ENCODE results near the gene LGALS9C. TPM values are rescaled to one million over a fixed set of nuclear protein-coding genes. Genes with fewer than 3 reads are reported as not detected.
"Not testable (repeated sequence)": the region's sequence is repeated elsewhere in the genome, so short reads cannot be mapped to it uniquely, and the experiment has no call there.

LGALS9C gene
- total RNA-seq, 1 experiment from 2014 or later = 1.9 TPM

DNA sequence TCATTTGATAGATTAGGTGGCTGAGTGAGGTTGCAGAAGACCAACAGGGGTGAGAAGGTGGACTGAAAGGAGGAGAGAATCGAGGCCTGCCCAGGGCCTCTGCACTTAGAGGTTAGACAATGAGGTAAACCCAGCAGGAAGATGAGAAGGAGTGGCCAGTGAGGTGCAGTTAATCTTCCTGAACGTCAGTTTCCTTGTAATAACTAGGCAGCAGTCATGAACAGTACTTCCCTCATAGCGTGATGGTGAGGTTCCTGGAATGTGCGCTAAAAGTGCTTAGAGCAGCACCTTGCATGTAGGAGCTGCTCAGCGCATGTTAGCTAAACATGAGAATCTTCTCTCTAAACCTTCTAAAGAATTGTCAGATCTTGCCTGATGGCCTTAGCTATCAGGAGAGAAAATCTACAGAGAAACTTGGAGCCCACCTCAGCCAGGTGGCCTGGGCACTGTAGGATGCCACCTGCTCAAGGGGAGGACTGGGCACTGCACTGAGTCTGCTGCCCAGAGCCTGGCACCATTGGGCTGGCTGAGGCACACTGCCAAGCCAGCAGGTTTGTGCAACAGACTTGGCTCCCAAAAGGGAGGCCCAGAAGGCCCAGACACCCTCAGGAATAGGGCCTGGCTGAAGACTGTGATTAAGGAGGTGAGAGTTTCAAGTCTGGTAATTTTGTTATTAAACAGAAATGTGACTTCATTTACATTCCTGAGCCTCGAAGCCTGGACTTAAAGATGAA is 10.2 kb upstream of the LGALS9C start:
- intact Hi-C loops (cut with micrococcal nuclease; ENCODE audit: unreplicated experiment); BruUV-seq (replicated peaks); H3K79me2 ChIP-seq (ENCODE audit: low read depth); H3K4me1 ChIP-seq (replicated peaks; ENCODE audit: insufficient read depth); H3K27me3 ChIP-seq (ENCODE audit: insufficient read depth, low read depth); H3K4me3 ChIP-seq; POLR2A ChIA-PET (ENCODE audit: unreplicated experiment); DNase-seq; H4K20me1 ChIP-seq (ENCODE audit: insufficient read depth); H2AFZ ChIP-seq; H3K36me3 ChIP-seq (ENCODE audit: low read depth); CTCF ChIA-PET; H3K9me2 ChIP-seq (ENCODE audit: insufficient read depth); H3K4me2 ChIP-seq; H3F3A ChIP-seq (ENCODE audit: insufficient read depth, low read depth); H3K9me3 ChIP-seq (ENCODE audit: insufficient read depth, low read depth); H3K27ac ChIP-seq: not testable (repeated sequence)

DNA sequence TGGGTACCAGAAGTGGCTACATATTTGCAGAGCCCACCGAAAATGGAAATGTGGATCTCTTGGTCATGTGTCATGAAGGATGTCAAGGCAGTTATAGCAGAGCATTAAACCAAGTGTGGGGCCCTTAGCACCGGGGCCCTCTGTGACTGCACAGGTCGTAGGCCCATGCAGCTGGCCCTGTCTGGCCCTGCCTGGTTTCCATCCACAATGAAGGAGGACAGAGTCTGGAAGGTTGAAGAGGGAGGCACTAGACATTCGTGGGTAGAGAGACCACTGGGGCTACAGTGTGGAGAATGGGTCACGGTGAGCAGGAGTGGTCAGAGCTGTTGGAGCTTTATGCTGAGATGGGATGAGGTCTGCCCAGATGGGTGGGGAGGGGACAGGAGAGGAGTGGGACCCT is 9.6 kb upstream of the LGALS9C start:
- H3K79me2 ChIP-seq (ENCODE audit: low read depth); H3F3A ChIP-seq (ENCODE audit: insufficient read depth, low read depth); H3K4me3 ChIP-seq; H3K36me3 ChIP-seq (ENCODE audit: low read depth); DNase-seq; CTCF ChIA-PET; H3K4me1 ChIP-seq (replicated peaks; ENCODE audit: insufficient read depth); H3K27me3 ChIP-seq (ENCODE audit: insufficient read depth, low read depth); H3K9me2 ChIP-seq (ENCODE audit: insufficient read depth); H4K20me1 ChIP-seq (ENCODE audit: insufficient read depth); POLR2A ChIA-PET (ENCODE audit: unreplicated experiment); BruUV-seq (replicated peaks); intact Hi-C loops (cut with micrococcal nuclease; ENCODE audit: unreplicated experiment); H3K9me3 ChIP-seq (ENCODE audit: insufficient read depth, low read depth); H3K27ac ChIP-seq; H3K4me2 ChIP-seq; H2AFZ ChIP-seq: not testable (repeated sequence)

DNA sequence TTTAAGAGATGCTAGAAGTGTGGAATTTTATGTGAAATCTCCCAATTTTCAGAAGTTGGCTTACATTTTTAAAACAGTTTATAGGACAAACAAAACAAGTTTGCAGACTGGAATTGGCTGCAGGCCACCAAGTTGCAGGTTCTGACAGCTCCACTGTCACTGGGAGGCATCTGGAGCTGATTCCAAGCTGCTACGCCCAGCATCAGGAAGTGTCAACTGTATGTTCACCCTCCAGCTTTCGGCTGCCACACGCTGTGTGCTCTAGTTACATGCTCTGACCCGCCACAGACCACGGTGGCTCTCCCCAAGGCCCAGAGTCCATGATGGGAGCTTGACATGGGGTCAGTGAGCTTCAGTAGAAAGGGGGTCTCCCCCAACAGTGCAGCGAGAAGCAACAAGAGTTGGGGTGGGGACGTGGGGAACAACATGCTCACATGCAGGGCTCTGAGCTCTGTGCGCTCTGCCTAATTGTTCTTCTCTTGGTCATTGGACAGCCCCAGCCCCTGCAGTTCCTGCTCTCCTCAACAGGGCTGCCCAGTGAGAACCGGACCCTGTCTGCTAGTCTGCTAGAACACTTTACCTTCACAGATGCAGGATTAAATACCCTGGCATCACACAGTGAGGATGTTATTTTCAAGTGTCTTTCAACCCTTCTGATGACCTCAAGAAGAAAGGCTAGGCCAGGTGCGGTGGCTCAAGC is 8.0 kb upstream of the LGALS9C start:
- H3K36me3 ChIP-seq (ENCODE audit: low read depth); H2AFZ ChIP-seq; H3K9me2 ChIP-seq (ENCODE audit: insufficient read depth); H3K79me2 ChIP-seq (ENCODE audit: low read depth); BruUV-seq (replicated peaks); H3K4me2 ChIP-seq; H3K9me3 ChIP-seq (ENCODE audit: insufficient read depth, low read depth); POLR2A ChIA-PET (ENCODE audit: unreplicated experiment); intact Hi-C loops (cut with micrococcal nuclease; ENCODE audit: unreplicated experiment); CTCF ChIA-PET; H3K27me3 ChIP-seq (ENCODE audit: insufficient read depth, low read depth); H4K20me1 ChIP-seq (ENCODE audit: insufficient read depth); H3F3A ChIP-seq (ENCODE audit: insufficient read depth, low read depth); H3K4me1 ChIP-seq (replicated peaks; ENCODE audit: insufficient read depth); DNase-seq; H3K27ac ChIP-seq; H3K4me3 ChIP-seq: not testable (repeated sequence)

GRCh38 chr17:18469837-18470236 is 6.8 kb upstream of the LGALS9C start:
- H3K27ac ChIP-seq; POLR2A ChIA-PET (ENCODE audit: unreplicated experiment); intact Hi-C loops (cut with micrococcal nuclease; ENCODE audit: unreplicated experiment); H3K79me2 ChIP-seq (ENCODE audit: low read depth); H3K36me3 ChIP-seq (ENCODE audit: low read depth); H3F3A ChIP-seq (ENCODE audit: insufficient read depth, low read depth); H4K20me1 ChIP-seq (ENCODE audit: insufficient read depth); BruUV-seq (replicated peaks); H3K9me3 ChIP-seq (ENCODE audit: insufficient read depth, low read depth); H3K4me1 ChIP-seq (replicated peaks; ENCODE audit: insufficient read depth); H3K9me2 ChIP-seq (ENCODE audit: insufficient read depth); H3K27me3 ChIP-seq (ENCODE audit: insufficient read depth, low read depth); H3K4me2 ChIP-seq; CTCF ChIA-PET; H3K4me3 ChIP-seq; H2AFZ ChIP-seq; DNase-seq: not testable (repeated sequence)

DNA sequence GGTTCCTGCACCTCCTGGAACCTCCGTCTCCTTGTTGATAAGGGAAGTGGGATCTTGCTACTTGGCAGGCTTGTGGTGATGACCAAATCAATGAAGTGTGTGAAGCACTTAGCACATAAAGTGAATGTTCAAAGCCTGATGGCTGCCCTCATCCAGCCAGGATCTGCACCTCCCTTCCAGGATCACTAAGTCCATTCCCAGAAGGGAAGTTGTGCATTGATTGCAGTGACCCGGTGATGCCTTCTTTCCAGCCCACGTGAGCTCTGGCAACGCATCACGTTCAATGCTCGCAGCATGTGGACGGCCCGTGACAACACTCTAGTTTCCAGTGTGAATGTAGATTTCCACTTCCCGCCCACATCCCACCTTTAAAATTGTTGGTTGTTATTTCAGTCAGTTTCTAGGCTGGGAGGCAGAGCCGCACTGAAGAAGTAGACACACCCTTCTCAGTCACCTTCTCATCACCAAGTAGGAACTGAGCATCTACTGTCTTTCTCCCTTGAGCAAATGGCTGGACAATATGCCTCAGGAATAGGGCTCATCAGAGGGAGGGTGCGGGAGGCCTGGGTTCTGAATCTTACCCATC is 6.2 kb upstream of the LGALS9C start:
- H3K4me1 ChIP-seq (replicated peaks; ENCODE audit: insufficient read depth); H4K20me1 ChIP-seq (ENCODE audit: insufficient read depth); H3F3A ChIP-seq (ENCODE audit: insufficient read depth, low read depth); H3K4me2 ChIP-seq; H3K79me2 ChIP-seq (ENCODE audit: low read depth); CTCF ChIA-PET; H3K9me2 ChIP-seq (ENCODE audit: insufficient read depth); intact Hi-C loops (cut with micrococcal nuclease; ENCODE audit: unreplicated experiment); DNase-seq; H3K27ac ChIP-seq; H3K27me3 ChIP-seq (ENCODE audit: insufficient read depth, low read depth); BruUV-seq (replicated peaks); H3K4me3 ChIP-seq; POLR2A ChIA-PET (ENCODE audit: unreplicated experiment); H3K9me3 ChIP-seq (ENCODE audit: insufficient read depth, low read depth); H2AFZ ChIP-seq; H3K36me3 ChIP-seq (ENCODE audit: low read depth): not testable (repeated sequence)

DNA sequence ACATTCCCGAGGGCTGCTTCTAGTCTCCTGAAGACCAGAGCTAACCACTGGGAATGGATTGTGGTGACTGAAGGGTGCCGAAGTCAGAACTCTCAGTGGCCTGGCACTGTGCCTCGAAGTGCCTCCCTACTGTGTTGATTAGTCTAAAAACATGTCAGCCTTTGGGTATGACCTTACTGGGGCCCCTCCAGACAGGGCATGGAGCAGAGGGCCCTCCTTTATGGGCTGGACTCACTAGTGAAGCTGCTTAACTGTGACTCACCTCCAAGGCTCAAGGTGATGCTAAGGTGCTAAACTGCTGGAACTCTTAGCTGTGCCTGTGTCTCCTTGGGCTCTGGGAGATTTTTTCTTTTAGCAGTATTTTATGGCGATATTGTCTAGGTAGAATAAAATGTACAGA is 2.6 kb upstream of the LGALS9C start:
- H3K36me3 ChIP-seq (ENCODE audit: low read depth); H3K79me2 ChIP-seq (ENCODE audit: low read depth); POLR2A ChIA-PET (ENCODE audit: unreplicated experiment); H2AFZ ChIP-seq; CTCF ChIA-PET; H3K4me3 ChIP-seq; H3K9me2 ChIP-seq (ENCODE audit: insufficient read depth); H4K20me1 ChIP-seq (ENCODE audit: insufficient read depth); H3K27me3 ChIP-seq (ENCODE audit: insufficient read depth, low read depth); DNase-seq; H3K9me3 ChIP-seq (ENCODE audit: insufficient read depth, low read depth); H3F3A ChIP-seq (ENCODE audit: insufficient read depth, low read depth); H3K27ac ChIP-seq; intact Hi-C loops (cut with micrococcal nuclease; ENCODE audit: unreplicated experiment); H3K4me2 ChIP-seq; BruUV-seq (replicated peaks); H3K4me1 ChIP-seq (replicated peaks; ENCODE audit: insufficient read depth): not testable (repeated sequence)

DNA sequence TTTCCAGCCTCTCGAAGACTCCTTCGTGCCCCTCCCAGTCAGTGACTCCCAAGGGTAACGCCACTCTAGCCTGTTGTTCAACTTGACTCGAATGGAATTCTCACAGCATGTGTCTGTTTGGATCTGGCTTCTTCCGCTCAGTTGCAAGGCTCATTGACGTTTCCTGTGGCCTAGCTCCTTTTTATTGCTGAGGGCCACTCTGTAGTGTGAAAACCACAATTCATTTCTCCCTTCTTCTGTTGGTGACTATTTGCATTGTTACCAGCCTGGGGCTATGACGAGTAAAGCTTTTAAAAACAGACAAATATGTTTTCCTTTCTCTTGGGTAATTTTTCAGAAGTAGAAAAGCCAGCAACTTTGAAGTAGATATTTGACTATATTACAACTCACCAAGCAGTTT is 1.8 kb upstream of the LGALS9C start:
- H3F3A ChIP-seq (ENCODE audit: insufficient read depth, low read depth); H3K4me1 ChIP-seq (replicated peaks; ENCODE audit: insufficient read depth); BruUV-seq (replicated peaks); H3K27ac ChIP-seq; H3K27me3 ChIP-seq (ENCODE audit: insufficient read depth, low read depth); H3K4me3 ChIP-seq; H3K9me3 ChIP-seq (ENCODE audit: insufficient read depth, low read depth); H3K9me2 ChIP-seq (ENCODE audit: insufficient read depth); CTCF ChIA-PET; H3K79me2 ChIP-seq (ENCODE audit: low read depth); intact Hi-C loops (cut with micrococcal nuclease; ENCODE audit: unreplicated experiment); H3K36me3 ChIP-seq (ENCODE audit: low read depth); H2AFZ ChIP-seq; POLR2A ChIA-PET (ENCODE audit: unreplicated experiment); H4K20me1 ChIP-seq (ENCODE audit: insufficient read depth): not testable (repeated sequence)
- H3K4me2 ChIP-seq = 0 out of 2 replicates have a peak overlapping the region, but pooled peaks have one; percentile 12
- peak; percentile 26 to 73 for DNase-seq

Data from PC-9 (cell line).